ENCODE measurements around the gene CDCP2. TPM values are rescaled to one million over a fixed set of nuclear protein-coding genes. Genes with fewer than 3 reads are reported as not detected.

CDCP2 gene
- total RNA-seq, 2 experiments from 2014 or later: not detected

- no peaks in the 10 kb centered on the region for H3K36me3 Mint-ChIP-seq (ENCODE audit: low read depth)
These were observed 26.5 kb downstream of the CDCP2 start for GRCh38 chr1:54126271-54126815.

GRCh38 chr1:54125386-54126070 lies 27.3 kb downstream of the CDCP2 start:
- ChIA-PET POLR2A (no interaction called here), CTCF (interaction anchor here (1.0 to 3.5 kb wide), 5 partner anchors 11 to 48 kb away, joined by 3 to 21 read pairs (median 4); no protein-coding TSS in a partner anchor)
- no peaks in the 10 kb centered on the region for H3K9me3 Mint-ChIP-seq
- no peak overlapping the region for H3K27ac Mint-ChIP-seq
- DNase-seq: no peak
- peaks cover 6% of the 10 kb centered on the region for H3K27me3 Mint-ChIP-seq
- H3K4me1 Mint-ChIP-seq: peaks cover 9% of the 10 kb centered on the region
- H3K4me3 Mint-ChIP-seq: no peak overlapping the region
- H3K36me3 Mint-ChIP-seq (ENCODE audit: low read depth): no peaks in the 10 kb centered on the region

More at GRCh38 chr1:54126271-54126815, 26.5 kb downstream of the CDCP2 start:
- Mint-ChIP-seq H3K4me1 (peaks cover 7% of the 10 kb centered on the region), H3K27ac (no peak overlapping the region), H3K9me3 (no peaks in the 10 kb centered on the region), H3K4me3 (no peak overlapping the region), H3K27me3 (peaks cover 6% of the 10 kb centered on the region)
- CTCF ChIA-PET: interaction anchor here (0.6 to 3.5 kb wide), 5 partner anchors 11 to 168 kb away, joined by 3 to 21 read pairs (median 3); no protein-coding TSS in a partner anchor
- POLR2A ChIA-PET: no interaction called here
- DNase-seq: no peak

- peaks cover 6% of the 10 kb centered on the region for H3K27me3 Mint-ChIP-seq
- ChIA-PET CTCF (interaction anchor here (1.0 to 3.5 kb wide), 4 partner anchors 10 to 47 kb away, joined by 3 to 21 read pairs (median 8); no protein-coding TSS in a partner anchor), POLR2A (no interaction called here)
- H3K27ac Mint-ChIP-seq: no peak overlapping the region
- no peaks in the 10 kb centered on the region for H3K36me3 Mint-ChIP-seq (ENCODE audit: low read depth)
- peaks cover 9% of the 10 kb centered on the region for H3K4me1 Mint-ChIP-seq
- no peaks in the 10 kb centered on the region for H3K9me3 Mint-ChIP-seq
- no peak for DNase-seq
- H3K4me3 Mint-ChIP-seq: no peak overlapping the region
These were observed 27.9 kb downstream of the CDCP2 start for GRCh38 chr1:54124906-54125305.

- Mint-ChIP-seq H3K4me3 (no peak overlapping the region), H3K27me3 (peaks cover 6% of the 10 kb centered on the region), H3K27ac (no peak overlapping the region), H3K9me3 (no peaks in the 10 kb centered on the region), H3K4me1 (peaks cover 9% of the 10 kb centered on the region), H3K36me3 (ENCODE audit: low read depth) (no peaks in the 10 kb centered on the region)
- no peak for DNase-seq
- ChIA-PET POLR2A (no interaction called here), CTCF (interaction anchor here (0.7 to 3.5 kb wide), 3 partner anchors 10 to 892 kb away, joined by 3 to 21 read pairs (median 13); no protein-coding TSS in a partner anchor)
These were observed 28.3 kb downstream of the CDCP2 start for GRCh38 chr1:54124472-54124871.

- Mint-ChIP-seq H3K27me3 (peaks cover 6% of the 10 kb centered on the region), H3K4me1 (peaks cover 9% of the 10 kb centered on the region), H3K36me3 (ENCODE audit: low read depth) (no peaks in the 10 kb centered on the region), H3K9me3 (no peaks in the 10 kb centered on the region), H3K4me3 (no peak overlapping the region), H3K27ac (no peak overlapping the region)
- DNase-seq: no peak
- CTCF ChIA-PET: interaction anchor here (0.6 to 3.0 kb wide), 2 partner anchors 23 to 366 kb away, joined by 4 to 11 read pairs; no protein-coding TSS in a partner anchor
- POLR2A ChIA-PET: no interaction called here
These were observed 29.8 kb downstream of the CDCP2 start for GRCh38 chr1:54122992-54123391.

GRCh38 chr1:54122135-54122751 lies 30.6 kb downstream of the CDCP2 start:
- ChIA-PET POLR2A (no interaction called here), CTCF (interaction anchor here (0.9 to 3.0 kb wide), 3 partner anchors 9 to 367 kb away, joined by 4 to 11 read pairs (median 5); no protein-coding TSS in a partner anchor)
- H3K9me3 Mint-ChIP-seq: no peaks in the 10 kb centered on the region

GRCh38 chr1:54121482-54122134 lies 31.2 kb downstream of the CDCP2 start:
- no peaks in the 10 kb centered on the region for H3K36me3 Mint-ChIP-seq (ENCODE audit: low read depth)
- H3K27me3 Mint-ChIP-seq: peaks cover 6% of the 10 kb centered on the region
- no peaks in the 10 kb centered on the region for H3K9me3 Mint-ChIP-seq
- peak; percentile 67 for DNase-seq
- ChIA-PET CTCF (interaction anchor here (0.6 to 3.0 kb wide), 5 partner anchors 9 to 368 kb away, joined by 3 to 11 read pairs (median 4); no protein-coding TSS in a partner anchor), POLR2A (no interaction called here)
- no peak overlapping the region for H3K27ac Mint-ChIP-seq
- no peak overlapping the region for H3K4me3 Mint-ChIP-seq
- H3K4me1 Mint-ChIP-seq: peaks cover 9% of the 10 kb centered on the region

More at GRCh38 chr1:54122135-54122751, 30.6 kb downstream of the CDCP2 start:
- Mint-ChIP-seq H3K4me3 (no peak overlapping the region), H3K36me3 (ENCODE audit: low read depth) (no peaks in the 10 kb centered on the region), H3K4me1 (peaks cover 9% of the 10 kb centered on the region), H3K27me3 (peaks cover 6% of the 10 kb centered on the region), H3K27ac (no peak overlapping the region)
- DNase-seq: no peak

- no peaks in the 10 kb centered on the region for H3K9me3 Mint-ChIP-seq
- peaks cover 6% of the 10 kb centered on the region for H3K27me3 Mint-ChIP-seq
- H3K27ac Mint-ChIP-seq: no peak overlapping the region
- H3K4me3 Mint-ChIP-seq: no peak overlapping the region
- DNase-seq: no peak
- CTCF ChIA-PET: interaction anchor here (0.6 to 3.0 kb wide), 4 partner anchors 16 to 368 kb away, joined by 3 to 11 read pairs (median 4); no protein-coding TSS in a partner anchor
- H3K36me3 Mint-ChIP-seq (ENCODE audit: low read depth): no peaks in the 10 kb centered on the region
- POLR2A ChIA-PET: no interaction called here
- H3K4me1 Mint-ChIP-seq: peaks cover 9% of the 10 kb centered on the region
These were observed 31.9 kb downstream of the CDCP2 start for GRCh38 chr1:54120698-54121481.

GRCh38 chr1:54120018-54120697 lies 32.6 kb downstream of the CDCP2 start:
- H3K27ac Mint-ChIP-seq: no peak overlapping the region
- H3K4me1 Mint-ChIP-seq: peaks cover 9% of the 10 kb centered on the region
- H3K4me3 Mint-ChIP-seq: no peak overlapping the region
- CTCF ChIA-PET: interaction anchor here (1.5 kb wide), 1 partner anchor 17 kb away, joined by 5 read pairs; no protein-coding TSS in a partner anchor
- H3K9me3 Mint-ChIP-seq: no peaks in the 10 kb centered on the region
- POLR2A ChIA-PET: no interaction called here
- H3K27me3 Mint-ChIP-seq: peaks cover 6% of the 10 kb centered on the region
- no peak for DNase-seq
- H3K36me3 Mint-ChIP-seq (ENCODE audit: low read depth): no peaks in the 10 kb centered on the region

GRCh38 chr1:54118704-54119103 lies 34.1 kb downstream of the CDCP2 start:
- POLR2A ChIA-PET: interaction anchor here (0.6 kb wide), 1 partner anchor 64 kb away, joined by 5 read pairs; no protein-coding TSS in a partner anchor
- Mint-ChIP-seq H3K27ac (no peak overlapping the region), H3K4me3 (no peak overlapping the region), H3K27me3 (peaks cover 6% of the 10 kb centered on the region), H3K9me3 (no peaks in the 10 kb centered on the region), H3K4me1 (peaks cover 9% of the 10 kb centered on the region), H3K36me3 (ENCODE audit: low read depth) (no peaks in the 10 kb centered on the region)
- CTCF ChIA-PET: no interaction called here
- DNase-seq: no peak

GRCh38 chr1:54117815-54118563 lies 34.8 kb downstream of the CDCP2 start:
- H3K4me1 Mint-ChIP-seq: peaks cover 9% of the 10 kb centered on the region
- ChIA-PET CTCF (interaction anchor here (0.9 kb wide), 1 partner anchor 381 kb away, joined by 3 read pairs; no protein-coding TSS in a partner anchor), POLR2A (interaction anchor here (0.6 kb wide), 1 partner anchor 65 kb away, joined by 5 read pairs; no protein-coding TSS in a partner anchor)
- H3K27ac Mint-ChIP-seq: no peak overlapping the region
- DNase-seq: no peak
- no peaks in the 10 kb centered on the region for H3K9me3 Mint-ChIP-seq
- no peak overlapping the region for H3K4me3 Mint-ChIP-seq
- no peaks in the 10 kb centered on the region for H3K36me3 Mint-ChIP-seq (ENCODE audit: low read depth)
- H3K27me3 Mint-ChIP-seq: peaks cover 6% of the 10 kb centered on the region

Measured in activated CD4-positive, alpha-beta T cell treated with anti-CD3 and anti-CD28 coated beads, Interleukin-2, amount 10 ng/mL, durations not matched to agents 7 days and 5 days (primary cell).